ENCODE results near the gene LPCAT3.

GRCh38 chr12:7031306-7031705 lies 13.0 kb upstream of the LPCAT3 start:
- TF ChIP-seq CTCF (IDR thresholded peaks at IDR 0.05) (no peak), POLR2AphosphoS5 (IDR thresholded peaks at IDR 0.05; ENCODE audit: insufficient read depth in 1 of 2, low read depth in 1 of 2) (no peak)
